Caki2 (cell line): ENCODE data around the gene DOK5. TPM values are rescaled to one million over a fixed set of nuclear protein-coding genes. Genes with fewer than 3 reads are reported as not detected.

Experiments used
- DNase-seq: peaks from one replicate; pipeline ENCODE4 v3.0.0-alpha.2; 2015; ENCODE audit warnings: low read depth
- in situ Hi-C: cut with HindIII; loops from 2 replicates; pipeline ENCODE4 v1.10.0; 2016; ENCODE audit warnings: low sequenced_read_pairs, low pct_unique_long_range_greater_than_20kb, mixed read lengths
- total RNA-seq: library from RNA; depleted of rRNA; stranded (reverse); fragments of >200 nt; shearing (Covaris generic); gene quantifications from 2 replicates; pipeline ENCODE4 v1.2.3, GENCODE V29; 2014; ENCODE audit warnings: low replicate concordance

The DOK5 gene
- total RNA-seq, 1 experiment from 2014 or later, result 3.5 TPM

GRCh38 chr20:54539521-54540046, 64.2 kb downstream of the DOK5 start:
- DNase-seq, result no peak
- in situ Hi-C loops, result no loop called here

- in situ Hi-C loops, result no loop called here
- DNase-seq, result no peak
Observed at GRCh38 chr20:54543369-54543768, 68.0 kb downstream of the DOK5 start.

GRCh38 chr20:54545676-54546358, 70.4 kb downstream of the DOK5 start:
- in situ Hi-C loops, result no loop called here
- DNase-seq, result no peak

GRCh38 chr20:54548849-54549248, 73.5 kb downstream of the DOK5 start:
- in situ Hi-C loops, result no loop called here
- DNase-seq, result no peak

GRCh38 chr20:54549658-54550326, 74.4 kb downstream of the DOK5 start:
- in situ Hi-C loops, result no loop called here

GRCh38 chr20:54550776-54551396, 75.5 kb downstream of the DOK5 start:
- DNase-seq, result no peak
- in situ Hi-C loops, result no loop called here

More at GRCh38 chr20:54549658-54550326, 74.4 kb downstream of the DOK5 start:
- no peak for DNase-seq

- in situ Hi-C loops, result no loop called here
- no peak for DNase-seq
Observed at GRCh38 chr20:54554006-54554405, 78.6 kb downstream of the DOK5 start.

- in situ Hi-C loops, result no loop called here
- DNase-seq, result no peak
Observed at GRCh38 chr20:54555150-54555549, 79.8 kb downstream of the DOK5 start.

- DNase-seq, result no peak
- in situ Hi-C loops, result no loop called here
Observed at GRCh38 chr20:54556406-54556805, 81.0 kb downstream of the DOK5 start.

- in situ Hi-C loops, result no loop called here
- no peak for DNase-seq
Observed at GRCh38 chr20:54557806-54558590, 82.6 kb downstream of the DOK5 start.

GRCh38 chr20:54559890-54560289, 84.5 kb downstream of the DOK5 start:
- in situ Hi-C loops, result no loop called here
- no peak for DNase-seq

- in situ Hi-C loops, result no loop called here
- no peak for DNase-seq
Observed at GRCh38 chr20:54560357-54560756, 85.0 kb downstream of the DOK5 start.

- no peak for DNase-seq
- in situ Hi-C loops, result no loop called here
Observed at GRCh38 chr20:54565255-54565654, 89.9 kb downstream of the DOK5 start.

GRCh38 chr20:54566031-54566688, 90.8 kb downstream of the DOK5 start:
- in situ Hi-C loops, result no loop called here
- no peak for DNase-seq

GRCh38 chr20:54570561-54570960, 95.2 kb downstream of the DOK5 start:
- no peak for DNase-seq
- in situ Hi-C loops, result no loop called here

- no peak for DNase-seq
- in situ Hi-C loops, result no loop called here
Observed at GRCh38 chr20:54572665-54573435, 97.5 kb downstream of the DOK5 start.

- DNase-seq, result no peak
- in situ Hi-C loops, result no loop called here
Observed at GRCh38 chr20:54573838-54574237, 98.4 kb downstream of the DOK5 start.
